ENCODE data around the gene DIAPH2. TPM values are rescaled to one million over a fixed set of nuclear protein-coding genes. Genes with fewer than 3 reads are reported as not detected.
"Not testable (repeated sequence)": the region's sequence is repeated elsewhere in the genome, so short reads cannot be mapped to it uniquely, and the experiment has no call there.

The DIAPH2 gene
- total and polyA plus RNA-seq, 2 experiments from 2014 or later, result 16.2 to 56.6 TPM

DNA sequence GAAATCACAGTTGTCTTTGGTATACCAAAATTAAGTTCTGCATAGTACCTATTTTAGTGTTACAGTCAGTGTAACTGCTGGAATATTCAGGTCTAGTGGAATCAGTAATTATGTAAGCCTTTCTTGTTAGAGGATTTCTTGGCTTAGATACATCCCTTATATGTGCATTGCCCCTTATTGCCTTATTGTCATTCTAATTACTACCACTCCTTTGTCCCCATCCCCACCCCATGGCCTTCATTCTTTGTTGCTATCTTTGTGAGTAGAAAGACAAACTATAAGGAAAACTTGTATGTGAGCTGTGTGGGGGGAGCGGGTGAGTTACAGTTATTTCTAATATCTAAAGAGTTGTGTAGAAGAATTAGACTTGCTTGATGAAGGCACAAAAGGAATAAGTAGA, 162.2 kb downstream of the DIAPH2 start (continued):
- TF ChIP-seq, protein P1, sequence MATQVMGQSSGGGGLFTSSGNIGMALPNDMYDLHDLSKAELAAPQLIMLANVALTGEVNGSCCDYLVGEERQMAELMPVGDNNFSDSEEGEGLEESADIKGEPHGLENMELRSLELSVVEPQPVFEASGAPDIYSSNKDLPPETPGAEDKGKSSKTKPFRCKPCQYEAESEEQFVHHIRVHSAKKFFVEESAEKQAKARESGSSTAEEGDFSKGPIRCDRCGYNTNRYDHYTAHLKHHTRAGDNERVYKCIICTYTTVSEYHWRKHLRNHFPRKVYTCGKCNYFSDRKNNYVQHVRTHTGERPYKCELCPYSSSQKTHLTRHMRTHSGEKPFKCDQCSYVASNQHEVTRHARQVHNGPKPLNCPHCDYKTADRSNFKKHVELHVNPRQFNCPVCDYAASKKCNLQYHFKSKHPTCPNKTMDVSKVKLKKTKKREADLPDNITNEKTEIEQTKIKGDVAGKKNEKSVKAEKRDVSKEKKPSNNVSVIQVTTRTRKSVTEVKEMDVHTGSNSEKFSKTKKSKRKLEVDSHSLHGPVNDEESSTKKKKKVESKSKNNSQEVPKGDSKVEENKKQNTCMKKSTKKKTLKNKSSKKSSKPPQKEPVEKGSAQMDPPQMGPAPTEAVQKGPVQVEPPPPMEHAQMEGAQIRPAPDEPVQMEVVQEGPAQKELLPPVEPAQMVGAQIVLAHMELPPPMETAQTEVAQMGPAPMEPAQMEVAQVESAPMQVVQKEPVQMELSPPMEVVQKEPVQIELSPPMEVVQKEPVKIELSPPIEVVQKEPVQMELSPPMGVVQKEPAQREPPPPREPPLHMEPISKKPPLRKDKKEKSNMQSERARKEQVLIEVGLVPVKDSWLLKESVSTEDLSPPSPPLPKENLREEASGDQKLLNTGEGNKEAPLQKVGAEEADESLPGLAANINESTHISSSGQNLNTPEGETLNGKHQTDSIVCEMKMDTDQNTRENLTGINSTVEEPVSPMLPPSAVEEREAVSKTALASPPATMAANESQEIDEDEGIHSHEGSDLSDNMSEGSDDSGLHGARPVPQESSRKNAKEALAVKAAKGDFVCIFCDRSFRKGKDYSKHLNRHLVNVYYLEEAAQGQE (IDR thresholded peaks at IDR 0.05; ENCODE audit: unreplicated experiment), result no peak
- TF ChIP-seq POLR2AphosphoS5 (IDR thresholded peaks at IDR 0.05; ENCODE audit: low read depth), result no peak
- no peak for TF ChIP-seq ZNF331 (CRISPR knock-in tag; IDR thresholded peaks at IDR 0.05; ENCODE audit: low read depth)
- TF ChIP-seq NANOG (IDR thresholded peaks at IDR 0.05; ENCODE audit: borderline replicate concordance), result no peak
- TF ChIP-seq, protein P2, sequence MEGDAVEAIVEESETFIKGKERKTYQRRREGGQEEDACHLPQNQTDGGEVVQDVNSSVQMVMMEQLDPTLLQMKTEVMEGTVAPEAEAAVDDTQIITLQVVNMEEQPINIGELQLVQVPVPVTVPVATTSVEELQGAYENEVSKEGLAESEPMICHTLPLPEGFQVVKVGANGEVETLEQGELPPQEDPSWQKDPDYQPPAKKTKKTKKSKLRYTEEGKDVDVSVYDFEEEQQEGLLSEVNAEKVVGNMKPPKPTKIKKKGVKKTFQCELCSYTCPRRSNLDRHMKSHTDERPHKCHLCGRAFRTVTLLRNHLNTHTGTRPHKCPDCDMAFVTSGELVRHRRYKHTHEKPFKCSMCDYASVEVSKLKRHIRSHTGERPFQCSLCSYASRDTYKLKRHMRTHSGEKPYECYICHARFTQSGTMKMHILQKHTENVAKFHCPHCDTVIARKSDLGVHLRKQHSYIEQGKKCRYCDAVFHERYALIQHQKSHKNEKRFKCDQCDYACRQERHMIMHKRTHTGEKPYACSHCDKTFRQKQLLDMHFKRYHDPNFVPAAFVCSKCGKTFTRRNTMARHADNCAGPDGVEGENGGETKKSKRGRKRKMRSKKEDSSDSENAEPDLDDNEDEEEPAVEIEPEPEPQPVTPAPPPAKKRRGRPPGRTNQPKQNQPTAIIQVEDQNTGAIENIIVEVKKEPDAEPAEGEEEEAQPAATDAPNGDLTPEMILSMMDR (conservative IDR thresholded peaks at IDR 0.05; ENCODE audit: low read depth in 2 of 2), result no peak
- no peak for TF ChIP-seq EZH2phosphoT487 (IDR thresholded peaks at IDR 0.05; ENCODE audit: unreplicated experiment)
- no peak for TF ChIP-seq STAT1 (IDR thresholded peaks at IDR 0.05; ENCODE audit: unreplicated experiment)

DNA sequence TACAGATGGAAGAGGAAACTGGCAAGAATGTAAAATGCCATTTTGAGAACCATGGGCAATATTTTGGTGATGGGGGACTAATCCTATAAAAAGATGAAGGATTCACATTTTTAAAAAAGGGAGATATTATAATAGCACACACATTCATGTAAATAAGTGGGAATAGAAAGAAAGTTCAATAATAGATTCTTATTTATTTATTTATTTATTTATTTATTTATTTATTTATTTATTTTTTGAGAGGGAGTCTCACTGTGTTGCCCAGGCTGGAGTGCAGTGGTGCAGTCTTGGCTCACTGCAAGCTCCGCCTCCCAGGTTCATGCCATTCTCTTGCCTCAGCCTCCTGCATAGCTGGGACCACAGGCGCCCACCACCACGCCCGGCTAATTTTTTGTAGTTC, 174.8 kb downstream of the DIAPH2 start:
- H3K27ac Mint-ChIP-seq; H3F3A ChIP-seq (replicated peaks; ENCODE audit: low read depth); H3K36me3 Mint-ChIP-seq (ENCODE audit: low read depth); H2AFZ ChIP-seq; H3K36me3 ChIP-seq (ENCODE audit: insufficient read depth); H3K9me3 Mint-ChIP-seq; H3K4me2 ChIP-seq; H3K4me1 ChIP-seq (ENCODE audit: insufficient read depth); H3K4me3 Mint-ChIP-seq; H3K27me3 Mint-ChIP-seq (ENCODE audit: insufficient read depth, low read depth, poor library complexity); H3K4me1 Mint-ChIP-seq; H4K20me1 ChIP-seq (replicated peaks; ENCODE audit: insufficient read depth); H3K27me3 ChIP-seq (ENCODE audit: insufficient read depth); H3K4me3 ChIP-seq; H3K9me2 ChIP-seq (ENCODE audit: insufficient read depth); H3K27ac ChIP-seq (ENCODE audit: low read depth); DNase-seq (ENCODE audit: low spot score); ATAC-seq; H3K79me2 ChIP-seq (replicated peaks; ENCODE audit: insufficient read depth): not testable (repeated sequence)

DNA sequence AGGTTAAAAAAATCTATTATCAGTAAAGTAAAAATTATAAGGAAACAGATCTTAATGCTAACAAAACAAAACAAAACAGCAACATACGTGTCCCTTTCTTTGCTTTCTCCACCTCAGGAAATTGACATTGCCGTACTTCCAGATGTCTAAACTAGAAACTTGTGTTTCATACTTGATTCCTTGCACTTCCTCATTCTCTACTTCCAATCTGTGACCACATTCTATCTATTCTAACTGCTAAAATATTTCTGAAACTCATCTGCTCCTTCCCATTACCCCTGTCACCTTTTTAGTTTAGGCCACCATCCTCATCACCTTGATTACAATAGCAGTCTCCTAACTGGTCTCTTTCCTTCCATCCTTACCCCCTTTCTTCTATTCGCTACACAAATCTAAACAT, 176.6 kb downstream of the DIAPH2 start:
- no peak for ATAC-seq
- TF ChIP-seq POLR2AphosphoS5 (IDR thresholded peaks at IDR 0.05; ENCODE audit: low read depth) (no peak), STAT1 (IDR thresholded peaks at IDR 0.05; ENCODE audit: unreplicated experiment) (no peak), ZNF114 (CRISPR knock-in tag; IDR thresholded peaks at IDR 0.05) (no peak), JUNB (IDR thresholded peaks at IDR 0.05; ENCODE audit: unreplicated experiment) (no peak)
- TF ChIP-seq, protein P3, sequence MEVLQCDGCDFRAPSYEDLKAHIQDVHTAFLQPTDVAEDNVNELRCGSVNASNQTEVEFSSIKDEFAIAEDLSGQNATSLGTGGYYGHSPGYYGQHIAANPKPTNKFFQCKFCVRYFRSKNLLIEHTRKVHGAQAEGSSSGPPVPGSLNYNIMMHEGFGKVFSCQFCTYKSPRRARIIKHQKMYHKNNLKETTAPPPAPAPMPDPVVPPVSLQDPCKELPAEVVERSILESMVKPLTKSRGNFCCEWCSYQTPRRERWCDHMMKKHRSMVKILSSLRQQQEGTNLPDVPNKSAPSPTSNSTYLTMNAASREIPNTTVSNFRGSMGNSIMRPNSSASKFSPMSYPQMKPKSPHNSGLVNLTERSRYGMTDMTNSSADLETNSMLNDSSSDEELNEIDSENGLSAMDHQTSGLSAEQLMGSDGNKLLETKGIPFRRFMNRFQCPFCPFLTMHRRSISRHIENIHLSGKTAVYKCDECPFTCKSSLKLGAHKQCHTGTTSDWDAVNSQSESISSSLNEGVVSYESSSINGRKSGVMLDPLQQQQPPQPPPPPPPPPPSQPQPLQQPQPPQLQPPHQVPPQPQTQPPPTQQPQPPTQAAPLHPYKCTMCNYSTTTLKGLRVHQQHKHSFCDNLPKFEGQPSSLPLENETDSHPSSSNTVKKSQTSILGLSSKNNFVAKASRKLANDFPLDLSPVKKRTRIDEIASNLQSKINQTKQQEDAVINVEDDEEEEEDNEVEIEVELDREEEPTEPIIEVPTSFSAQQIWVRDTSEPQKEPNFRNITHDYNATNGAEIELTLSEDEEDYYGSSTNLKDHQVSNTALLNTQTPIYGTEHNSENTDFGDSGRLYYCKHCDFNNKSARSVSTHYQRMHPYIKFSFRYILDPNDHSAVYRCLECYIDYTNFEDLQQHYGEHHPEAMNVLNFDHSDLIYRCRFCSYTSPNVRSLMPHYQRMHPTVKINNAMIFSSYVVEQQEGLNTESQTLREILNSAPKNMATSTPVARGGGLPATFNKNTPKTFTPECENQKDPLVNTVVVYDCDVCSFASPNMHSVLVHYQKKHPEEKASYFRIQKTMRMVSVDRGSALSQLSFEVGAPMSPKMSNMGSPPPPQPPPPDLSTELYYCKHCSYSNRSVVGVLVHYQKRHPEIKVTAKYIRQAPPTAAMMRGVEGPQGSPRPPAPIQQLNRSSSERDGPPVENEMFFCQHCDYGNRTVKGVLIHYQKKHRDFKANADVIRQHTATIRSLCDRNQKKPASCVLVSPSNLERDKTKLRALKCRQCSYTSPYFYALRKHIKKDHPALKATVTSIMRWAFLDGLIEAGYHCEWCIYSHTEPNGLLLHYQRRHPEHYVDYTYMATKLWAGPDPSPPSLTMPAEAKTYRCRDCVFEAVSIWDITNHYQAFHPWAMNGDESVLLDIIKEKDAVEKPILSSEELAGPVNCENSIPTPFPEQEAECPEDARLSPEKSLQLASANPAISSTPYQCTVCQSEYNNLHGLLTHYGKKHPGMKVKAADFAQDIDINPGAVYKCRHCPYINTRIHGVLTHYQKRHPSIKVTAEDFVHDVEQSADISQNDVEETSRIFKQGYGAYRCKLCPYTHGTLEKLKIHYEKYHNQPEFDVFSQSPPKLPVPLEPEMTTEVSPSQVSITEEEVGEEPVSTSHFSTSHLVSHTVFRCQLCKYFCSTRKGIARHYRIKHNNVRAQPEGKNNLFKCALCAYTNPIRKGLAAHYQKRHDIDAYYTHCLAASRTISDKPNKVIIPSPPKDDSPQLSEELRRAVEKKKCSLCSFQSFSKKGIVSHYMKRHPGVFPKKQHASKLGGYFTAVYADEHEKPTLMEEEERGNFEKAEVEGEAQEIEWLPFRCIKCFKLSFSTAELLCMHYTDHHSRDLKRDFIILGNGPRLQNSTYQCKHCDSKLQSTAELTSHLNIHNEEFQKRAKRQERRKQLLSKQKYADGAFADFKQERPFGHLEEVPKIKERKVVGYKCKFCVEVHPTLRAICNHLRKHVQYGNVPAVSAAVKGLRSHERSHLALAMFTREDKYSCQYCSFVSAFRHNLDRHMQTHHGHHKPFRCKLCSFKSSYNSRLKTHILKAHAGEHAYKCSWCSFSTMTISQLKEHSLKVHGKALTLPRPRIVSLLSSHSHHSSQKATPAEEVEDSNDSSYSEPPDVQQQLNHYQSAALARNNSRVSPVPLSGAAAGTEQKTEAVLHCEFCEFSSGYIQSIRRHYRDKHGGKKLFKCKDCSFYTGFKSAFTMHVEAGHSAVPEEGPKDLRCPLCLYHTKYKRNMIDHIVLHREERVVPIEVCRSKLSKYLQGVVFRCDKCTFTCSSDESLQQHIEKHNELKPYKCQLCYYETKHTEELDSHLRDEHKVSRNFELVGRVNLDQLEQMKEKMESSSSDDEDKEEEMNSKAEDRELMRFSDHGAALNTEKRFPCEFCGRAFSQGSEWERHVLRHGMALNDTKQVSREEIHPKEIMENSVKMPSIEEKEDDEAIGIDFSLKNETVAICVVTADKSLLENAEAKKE (CRISPR knock-in tag; IDR thresholded peaks at IDR 0.05), result no peak

More for the DNA sequence above, 176.6 kb downstream of the DIAPH2 start:
- Mint-ChIP-seq H3K27me3 (ENCODE audit: insufficient read depth, low read depth, poor library complexity) (peaks cover 2% of the 10 kb centered on the region), H3K36me3 (ENCODE audit: low read depth) (no peaks in the 10 kb centered on the region), H3K9me3 (no peaks in the 10 kb centered on the region), H3K4me3 (no peak overlapping the region), H3K27ac (no peak overlapping the region), H3K4me1 (no peaks in the 10 kb centered on the region)
- Histone ChIP-seq H2AFZ (no peak overlapping the region), H3K36me3 (ENCODE audit: insufficient read depth) (no peaks in the 10 kb centered on the region), H3K4me2 (no peak overlapping the region), H3K27ac (ENCODE audit: low read depth) (no peak overlapping the region), H3K79me2 (replicated peaks; ENCODE audit: insufficient read depth) (no peaks in the 10 kb centered on the region), H3F3A (replicated peaks; ENCODE audit: low read depth) (no peaks in the 10 kb centered on the region), H3K4me1 (ENCODE audit: insufficient read depth) (no peaks in the 10 kb centered on the region), H3K9me2 (ENCODE audit: insufficient read depth) (no peaks in the 10 kb centered on the region), H3K27me3 (ENCODE audit: insufficient read depth) (no peaks in the 10 kb centered on the region), H4K20me1 (replicated peaks; ENCODE audit: insufficient read depth) (no peaks in the 10 kb centered on the region), H3K4me3 (no peak overlapping the region)
- no peak for DNase-seq (ENCODE audit: low spot score)

Measured in GM23338 (cell line).